Stimulated activated CD8-positive, alpha-beta memory T cell treated with anti-CD3 and anti-CD28 coated beads, Interleukin-2, amount 100 ng/mL, for 48 hours (primary cell): ENCODE results near the gene RGS3.
"Not testable (repeated sequence)": the region's sequence is repeated elsewhere in the genome, so short reads cannot be mapped to it uniquely, and the experiment has no call there.

Experiments used
- DNase-seq, 2 donors: peaks; one replicate each; pipeline ENCODE4 v3.0.0-alpha.2; 2020; ENCODE audit warnings: low read depth in 2 of 2

The RGS3 gene

GRCh38 chr9:113634596-113635515 lies 171.3 kb downstream of the RGS3 start:
- no peak for DNase-seq

- DNase-seq = no peak
Observed at GRCh38 chr9:113635586-113635985, 172.1 kb downstream of the RGS3 start.

GRCh38 chr9:113636165-113636564 lies 172.6 kb downstream of the RGS3 start:
- DNase-seq = no peak

GRCh38 chr9:113636693-113637092 lies 173.2 kb downstream of the RGS3 start:
- DNase-seq = no peak

- DNase-seq = no peak
Observed at GRCh38 chr9:113638490-113638889, 175.0 kb downstream of the RGS3 start.

GRCh38 chr9:113638897-113639296 lies 175.4 kb downstream of the RGS3 start:
- no peak for DNase-seq

GRCh38 chr9:113639411-113639970 lies 176.0 kb downstream of the RGS3 start:
- DNase-seq = not testable (repeated sequence)

- DNase-seq = no peak
Observed at GRCh38 chr9:113640418-113640817, 176.9 kb downstream of the RGS3 start.

- no peak for DNase-seq
Observed at GRCh38 chr9:113641100-113641885, 177.8 kb downstream of the RGS3 start.

- DNase-seq = no peak
Observed at GRCh38 chr9:113644321-113644720, 180.8 kb downstream of the RGS3 start.

- no peak for DNase-seq
Observed at GRCh38 chr9:113645227-113645977, 181.9 kb downstream of the RGS3 start.

- no peak for DNase-seq
Observed at GRCh38 chr9:113645978-113646253, 182.4 kb downstream of the RGS3 start.

- DNase-seq = no peak
Observed at GRCh38 chr9:113646491-113646890, 183.0 kb downstream of the RGS3 start.
